GM18861 (cell line): ENCODE data around the gene PBX3.

ENCODE experiments used
- ATAC-seq: cut with Tn5 transposase; IDR thresholded peaks from one replicate; pipeline ENCODE4 v1.9.1; 2021; ENCODE audit not compliant: unreplicated experiment

The PBX3 gene

GRCh38 chr9:125897481-125897880, 150.3 kb downstream of the PBX3 start:
- ATAC-seq, result no peak

- ATAC-seq, result no peak
Measured at GRCh38 chr9:125902214-125902613, 155.0 kb downstream of the PBX3 start.

- no peak for ATAC-seq
Measured at GRCh38 chr9:125902831-125903512, 155.8 kb downstream of the PBX3 start.

GRCh38 chr9:125904155-125904851, 157.1 kb downstream of the PBX3 start:
- ATAC-seq, result no peak

- ATAC-seq, result no peak
Measured at GRCh38 chr9:125906144-125906543, 159.0 kb downstream of the PBX3 start.

- ATAC-seq, result no peak
Measured at GRCh38 chr9:125906893-125907292, 159.7 kb downstream of the PBX3 start.

GRCh38 chr9:125908136-125908535, 161.0 kb downstream of the PBX3 start:
- no peak for ATAC-seq

- no peak for ATAC-seq
Measured at GRCh38 chr9:125908966-125909365, 161.8 kb downstream of the PBX3 start.

- no peak for ATAC-seq
Measured at GRCh38 chr9:125909459-125909858, 162.3 kb downstream of the PBX3 start.

- ATAC-seq, result no peak
Measured at GRCh38 chr9:125910286-125910685, 163.1 kb downstream of the PBX3 start.

- ATAC-seq, result no peak
Measured at GRCh38 chr9:125911861-125912644, 164.9 kb downstream of the PBX3 start.

GRCh38 chr9:125912667-125913066, 165.5 kb downstream of the PBX3 start:
- ATAC-seq, result no peak

GRCh38 chr9:125913551-125913950, 166.4 kb downstream of the PBX3 start:
- no peak for ATAC-seq

- ATAC-seq, result no peak
Measured at GRCh38 chr9:125914411-125914810, 167.2 kb downstream of the PBX3 start.

GRCh38 chr9:125915606-125916005, 168.4 kb downstream of the PBX3 start:
- ATAC-seq, result no peak

GRCh38 chr9:125919565-125919964, 172.4 kb downstream of the PBX3 start:
- no peak for ATAC-seq

GRCh38 chr9:125920402-125920801, 173.2 kb downstream of the PBX3 start:
- no peak for ATAC-seq

- no peak for ATAC-seq
Measured at GRCh38 chr9:125922854-125923253, 175.7 kb downstream of the PBX3 start.

GRCh38 chr9:125924351-125924750, 177.2 kb downstream of the PBX3 start:
- no peak for ATAC-seq

GRCh38 chr9:125926936-125927335, 179.8 kb downstream of the PBX3 start:
- no peak for ATAC-seq

GRCh38 chr9:125929846-125930245, 182.7 kb downstream of the PBX3 start:
- ATAC-seq, result no peak

- ATAC-seq, result no peak
Measured at GRCh38 chr9:125931211-125931610, 184.0 kb downstream of the PBX3 start.
